SK-N-MC (cell line): ENCODE results near the gene KCTD16.

ENCODE experiments used
- EZH2 ChIP-seq: fragments of 200-600 bp; sonication (generic); IDR thresholded peaks from one replicate; pipeline ENCODE4 v1.6.1; 2017; ENCODE audit warnings: antibody characterized with exemption
- POLR2AphosphoS5 ChIP-seq: IDR thresholded peaks from 2 replicates; pipeline ENCODE4 v1.6.1; 2012; ENCODE audit warnings: mild to moderate bottlenecking, low read depth, low read length, borderline replicate concordance

DNA sequence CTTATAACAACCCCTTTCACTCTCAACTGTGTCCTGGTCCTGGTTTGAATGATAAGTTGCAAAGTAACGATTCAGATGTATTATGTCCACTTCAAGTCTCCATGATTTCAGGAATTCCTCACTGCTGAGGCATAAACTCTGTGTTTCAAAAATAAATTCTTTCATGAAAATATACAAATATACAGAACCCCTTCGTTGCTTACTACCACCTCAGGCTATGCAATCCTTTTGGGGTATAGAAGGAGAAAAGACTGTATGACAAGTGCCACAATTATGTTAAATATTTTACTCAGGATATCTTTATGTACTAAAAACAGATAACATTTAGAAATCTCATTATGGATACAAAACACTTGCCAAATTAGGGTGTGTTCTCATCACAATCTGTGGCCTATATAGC is 190.7 kb downstream of the KCTD16 start:
- TF ChIP-seq EZH2 (no peak), POLR2AphosphoS5 (no peak)
